Measurements from ENCODE around the gene NEDD4L. TPM values are rescaled to one million over a fixed set of nuclear protein-coding genes. Genes with fewer than 3 reads are reported as not detected.

NEDD4L gene
- polyA plus RNA-seq, 1 of the 3 experiments (the other 2 are of a cell fraction) = 13.2 TPM

GRCh38 chr18:58061349-58061748 is 17.3 kb downstream of the NEDD4L start (continued):
- no peak for TF ChIP-seq USF1 (IDR thresholded peaks at IDR 0.05; ENCODE audit: borderline replicate concordance, low read depth)

GRCh38 chr18:58064406-58064998 is 20.5 kb downstream of the NEDD4L start:
- no peak overlapping the region for H3K27ac ChIP-seq (ENCODE audit: low read depth in 2 of 2, low read length in 1 of 2)
- 81% methylated on average over 10 of the region's 10 CpGs for WGBS (ENCODE audit: low lambda C conversion rate)
- no peaks in the 10 kb centered on the region for H3K9me2 ChIP-seq
- H3K9me3 ChIP-seq = no peaks in the 10 kb centered on the region
- POLR2A ChIA-PET = no interaction called here
- no peaks in the 10 kb centered on the region for H3K79me2 ChIP-seq (ENCODE audit: insufficient read depth)
- H3K4me2 ChIP-seq = no peak overlapping the region
- H2AFZ ChIP-seq (ENCODE audit: low read depth) = no peak overlapping the region
- CTCF ChIA-PET = interaction anchor here (1.3 to 2.9 kb wide), 4 partner anchors 12 to 57 kb away, joined by 4 to 10 read pairs (median 8); partner anchors contain the start of gene NEDD4L
- no peak overlapping the region for H3K4me3 ChIP-seq (ENCODE audit: low read depth in 2 of 2, low read length in 1 of 2)
- peaks cover 4% of the 10 kb centered on the region for H3F3A ChIP-seq (replicated peaks; ENCODE audit: insufficient read depth)
- no peak for TF ChIP-seq MEF2A (IDR thresholded peaks at IDR 0.05; ENCODE audit: borderline replicate concordance, low read depth)
- TF ChIP-seq RFX5 (IDR thresholded peaks at IDR 0.05; ENCODE audit: low read length) = no peak
- no peak for TF ChIP-seq EP300 (IDR thresholded peaks at IDR 0.05; ENCODE audit: borderline replicate concordance in 1 of 2, low read depth in 1 of 2, low read length in 1 of 2)
- no peak for TF ChIP-seq ZBTB33 (IDR thresholded peaks at IDR 0.05; ENCODE audit: borderline replicate concordance, low read depth)
- no peak for TF ChIP-seq JUND (IDR thresholded peaks at IDR 0.05)
- TF ChIP-seq RXRA (IDR thresholded peaks at IDR 0.05; ENCODE audit: borderline replicate concordance, low read depth) = no peak
- no peaks in the 10 kb centered on the region for H3K27me3 ChIP-seq (ENCODE audit: insufficient read depth)
- H3K36me3 ChIP-seq (replicated peaks in 1 of 2; ENCODE audit: control insufficient read depth in 1 of 2, insufficient read depth in 2 of 2, low read length in 1 of 2) = no peaks in the 10 kb centered on the region
- DNase-seq = no peak
- H3K9ac ChIP-seq = no peak overlapping the region
- H3K4me1 ChIP-seq (ENCODE audit: control insufficient read depth in 1 of 2, insufficient read depth in 2 of 2, low read depth in 1 of 2, low read length in 1 of 2) = no peaks in the 10 kb centered on the region
- no peaks in the 10 kb centered on the region for H4K20me1 ChIP-seq (ENCODE audit: insufficient read depth)

- H3K9me3 ChIP-seq = no peaks in the 10 kb centered on the region
- no peaks in the 10 kb centered on the region for H3K9me2 ChIP-seq
- no peak for DNase-seq
- CTCF ChIA-PET = interaction anchor here (2.9 kb wide), 1 partner anchor 56 kb away, joined by 10 read pairs; no protein-coding TSS in a partner anchor
- H3F3A ChIP-seq (replicated peaks; ENCODE audit: insufficient read depth) = peaks cover 4% of the 10 kb centered on the region
- H3K27me3 ChIP-seq (ENCODE audit: insufficient read depth) = no peaks in the 10 kb centered on the region
- no peak overlapping the region for H3K27ac ChIP-seq (ENCODE audit: low read depth in 2 of 2, low read length in 1 of 2)
- 73% methylated on average over 3 of the region's 3 CpGs for WGBS (ENCODE audit: low lambda C conversion rate)
- H3K79me2 ChIP-seq (ENCODE audit: insufficient read depth) = no peaks in the 10 kb centered on the region
- no peak overlapping the region for H2AFZ ChIP-seq (ENCODE audit: low read depth)
- H3K36me3 ChIP-seq (replicated peaks in 1 of 2; ENCODE audit: control insufficient read depth in 1 of 2, insufficient read depth in 2 of 2, low read length in 1 of 2) = no peaks in the 10 kb centered on the region
- no peak overlapping the region for H3K4me2 ChIP-seq
- POLR2A ChIA-PET = no interaction called here
- H3K4me1 ChIP-seq (ENCODE audit: control insufficient read depth in 1 of 2, insufficient read depth in 2 of 2, low read depth in 1 of 2, low read length in 1 of 2) = no peaks in the 10 kb centered on the region
- H4K20me1 ChIP-seq (ENCODE audit: insufficient read depth) = no peaks in the 10 kb centered on the region
- H3K9ac ChIP-seq = no peak overlapping the region
- H3K4me3 ChIP-seq (ENCODE audit: low read depth in 2 of 2, low read length in 1 of 2) = no peak overlapping the region
- no peak for TF ChIP-seq RXRA (IDR thresholded peaks at IDR 0.05; ENCODE audit: borderline replicate concordance, low read depth)
- no peak for TF ChIP-seq NFIC (IDR thresholded peaks at IDR 0.05; ENCODE audit: borderline replicate concordance)
- no peak for TF ChIP-seq NRF1 (IDR thresholded peaks at IDR 0.05; ENCODE audit: low read depth, low read length)
- TF ChIP-seq ELF1 (IDR thresholded peaks at IDR 0.05) = no peak
- TF ChIP-seq MXI1 (IDR thresholded peaks at IDR 0.05; ENCODE audit: low read depth, low read length) = no peak
- TF ChIP-seq PBX3 (IDR thresholded peaks at IDR 0.05) = no peak
- no peak for TF ChIP-seq SMC3 (IDR thresholded peaks at IDR 0.05; ENCODE audit: low read depth, low read length)
- no peak for TF ChIP-seq REST (IDR thresholded peaks at IDR 0.05; ENCODE audit: low read depth, low read length)
- no peak for TF ChIP-seq FOXM1 (IDR thresholded peaks at IDR 0.05; ENCODE audit: low read depth)
- no peak for TF ChIP-seq MEF2A (IDR thresholded peaks at IDR 0.05; ENCODE audit: borderline replicate concordance, low read depth)
- TF ChIP-seq YY1 (IDR thresholded peaks at IDR 0.05; ENCODE audit: low read depth) = no peak
- no peak for TF ChIP-seq GABPA (IDR thresholded peaks at IDR 0.05; ENCODE audit: low read depth)
- no peak for TF ChIP-seq RFX5 (IDR thresholded peaks at IDR 0.05; ENCODE audit: low read length)
- TF ChIP-seq CHD2 (IDR thresholded peaks at IDR 0.05; ENCODE audit: low read length, partially characterized antibody) = no peak
- TF ChIP-seq TAF1 (IDR thresholded peaks at IDR 0.05; ENCODE audit: borderline replicate concordance, low read depth, low read length) = no peak
- TF ChIP-seq TCF12 (IDR thresholded peaks at IDR 0.05) = no peak
Measured at GRCh38 chr18:58065956-58066355, 21.9 kb downstream of the NEDD4L start.

Data from SK-N-SH (cell line).